Measurements from ENCODE around the gene FAM50A.
"Not testable (repeated sequence)": the region's sequence is repeated elsewhere in the genome, so short reads cannot be mapped to it uniquely, and the experiment has no call there.

Gene FAM50A

DNA sequence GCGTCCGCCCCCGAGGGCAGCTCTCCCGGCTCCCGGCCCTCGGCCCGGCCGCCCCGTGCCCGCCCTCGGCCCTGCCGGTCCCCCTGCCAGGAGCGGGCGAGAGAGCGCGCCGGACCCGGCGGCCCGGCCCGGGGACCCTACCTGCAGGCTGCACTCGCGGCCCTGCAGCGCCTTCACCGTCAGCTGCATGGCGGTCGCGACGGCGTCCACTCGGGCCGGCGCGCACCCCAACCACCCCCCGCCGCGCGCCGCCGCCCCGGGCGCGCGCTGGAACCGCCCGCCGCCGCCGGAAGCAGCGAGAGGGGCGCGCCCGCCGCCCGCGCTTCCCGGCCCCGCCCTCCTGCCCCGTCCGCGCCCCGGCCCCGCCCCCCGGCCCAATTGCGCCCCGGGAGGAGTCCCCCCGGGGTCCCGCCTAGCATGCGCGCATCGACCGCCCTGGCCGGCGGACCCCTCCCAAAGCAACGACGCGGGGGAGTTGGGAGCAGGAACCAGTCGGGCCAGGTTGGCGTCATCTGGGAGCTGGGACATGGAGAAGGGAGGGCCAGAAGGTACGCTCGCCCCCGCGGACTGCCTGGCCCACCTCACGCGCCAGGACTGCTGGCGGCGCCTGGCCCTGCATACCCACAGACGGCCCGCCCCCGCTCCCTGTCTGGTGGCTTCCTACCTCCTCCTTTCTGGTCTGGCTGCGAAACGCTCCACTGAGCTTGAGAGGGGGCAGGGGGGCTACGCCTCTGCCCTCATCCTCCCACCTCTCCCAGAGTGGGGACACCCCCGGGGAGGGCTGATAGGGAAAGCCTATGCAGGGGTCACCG is 42.7 kb downstream of the FAM50A start, which contains the start of gene UBL4A:
TSS of gene UBL4A (minus strand) at position 220 of the 812 bp plus-strand sequence. CDS start at position 189, 31 bp downstream.
- DNase-seq, result peak; percentile 1

GRCh38 chrX:154487518-154488290 is 43.8 kb downstream of the FAM50A start:
- DNase-seq, result no peak

- no peak for DNase-seq
Measured at GRCh38 chrX:154488336-154489075, 44.6 kb downstream of the FAM50A start.

DNA sequence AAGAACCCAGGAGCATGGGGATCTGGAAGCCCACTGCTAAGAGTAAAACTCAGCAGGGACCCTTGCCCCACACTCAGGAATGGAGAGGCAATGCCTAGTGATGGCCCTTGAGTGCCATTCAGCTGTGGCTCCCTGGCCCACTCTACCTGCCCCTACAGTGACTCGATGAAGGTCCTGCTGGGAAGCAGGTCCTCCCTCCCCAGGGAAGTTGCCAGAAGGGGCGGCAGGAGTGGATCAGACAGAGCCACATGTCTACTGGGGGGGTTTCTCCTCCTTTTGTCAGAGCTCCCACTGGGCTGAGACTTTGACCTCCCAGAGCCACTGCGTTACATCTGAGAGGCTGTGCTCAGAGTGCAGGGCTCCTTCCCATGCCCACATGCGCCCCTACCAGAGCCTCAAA is 45.2 kb downstream of the FAM50A start:
- DNase-seq, result no peak

DNA sequence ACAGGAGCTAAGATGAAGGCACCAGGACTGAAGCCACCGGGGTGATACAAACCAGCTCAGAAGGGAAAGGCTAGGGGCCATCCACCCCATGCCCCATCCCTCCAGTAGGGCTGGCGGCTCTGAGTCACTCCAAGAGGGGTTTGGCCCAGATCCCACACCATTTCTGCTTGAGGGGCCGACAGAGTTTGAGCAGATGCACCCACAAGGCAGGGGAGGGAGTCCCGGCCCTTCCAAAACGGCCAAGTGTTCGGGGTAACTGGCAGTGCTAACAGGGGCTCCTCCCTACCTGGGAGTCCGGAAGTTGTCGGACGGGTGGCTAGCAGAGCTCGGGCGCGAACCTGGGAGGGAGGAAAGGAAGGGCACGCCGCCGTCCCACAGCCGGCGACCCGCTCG is 46.1 kb downstream of the FAM50A start:
- no peak for DNase-seq

DNA sequence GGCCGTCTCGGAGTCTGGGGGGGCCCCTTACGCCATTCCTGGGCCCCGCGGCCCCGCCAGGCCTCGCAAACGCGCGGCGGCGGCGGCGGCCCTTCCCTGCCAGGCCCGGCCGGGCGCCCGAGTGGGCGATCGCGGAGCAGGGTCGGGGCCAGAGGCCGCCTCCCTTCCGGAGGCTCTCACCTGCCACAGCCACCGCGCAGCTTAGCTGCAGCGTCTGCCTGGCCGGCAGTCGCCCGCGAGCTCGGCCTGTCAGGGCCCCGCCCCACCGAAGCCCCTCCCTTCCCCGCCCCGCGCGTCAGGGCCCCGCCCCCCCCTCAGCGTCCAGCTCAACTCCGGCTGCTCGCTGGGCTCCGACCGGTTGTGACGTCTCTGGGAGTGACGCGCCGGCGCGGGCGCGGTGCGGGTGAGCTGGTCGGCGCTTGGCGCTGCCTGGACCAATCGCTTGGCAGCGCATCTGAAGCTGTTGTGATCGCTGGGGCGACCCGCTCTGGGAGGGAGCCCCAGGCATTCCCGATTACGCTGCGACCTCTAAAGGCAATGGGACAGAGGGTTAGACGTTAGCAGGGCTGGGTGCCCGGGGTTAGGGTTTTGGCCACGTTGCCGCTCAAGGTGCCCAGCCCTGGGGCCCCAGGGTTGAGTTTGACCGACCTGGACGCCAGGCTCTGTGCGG is 46.6 kb downstream of the FAM50A start, which contains the start of gene SLC10A3:
TSS of gene SLC10A3 (minus strand) at position 216 of the 670 bp plus-strand sequence. CDS start 1,689 bp downstream, outside the sequence.
- peak; percentile 42 for DNase-seq

- no peak for DNase-seq
Measured at GRCh38 chrX:154494715-154495114, 50.8 kb downstream of the FAM50A start.

GRCh38 chrX:154495472-154495922 is 51.6 kb downstream of the FAM50A start:
- no peak for DNase-seq

GRCh38 chrX:154496591-154497137 is 52.7 kb downstream of the FAM50A start:
- not testable (repeated sequence) for DNase-seq

All from SHP77 treated with DMSO at 0.1 percent for 48 hours (cell line).